ENCODE measurements around the gene CASZ1. TPM values are rescaled to one million over a fixed set of nuclear protein-coding genes. Genes with fewer than 3 reads are reported as not detected.

Gene CASZ1
- polyA plus RNA-seq, 3 donors: 0.30 to 3.7 (median 0.50) TPM

- no peaks in the 10 kb centered on the region for H3K9me3 Mint-ChIP-seq
- H3K4me2 ChIP-seq (replicated peaks; ENCODE audit: extremely low read depth, low read length, poor library complexity, severe bottlenecking): no peak overlapping the region
- no peaks in the 10 kb centered on the region for H3K9me3 ChIP-seq (replicated peaks in 1 of 2; ENCODE audit: control insufficient read depth in 1 of 2, insufficient read depth in 1 of 2, low read length in 2 of 2)
- no peaks in the 10 kb centered on the region for H3K4me1 Mint-ChIP-seq
- no peaks in the 10 kb centered on the region for H3K79me2 ChIP-seq (ENCODE audit: insufficient read depth, low read length)
- H3K27me3 Mint-ChIP-seq (ENCODE audit: low read depth in 3 of 3): peaks cover 0 to 4% (median 2%) of the 10 kb centered on the region in 3 donors
- intact Hi-C loops (cut with micrococcal nuclease): no loop called here
- H3K4me3 Mint-ChIP-seq: no peak overlapping the region
- H3K27me3 ChIP-seq (ENCODE audit: control insufficient read depth in 2 of 2, insufficient read depth in 2 of 2, low read length in 2 of 2): no peaks in the 10 kb centered on the region
- H3K4me1 ChIP-seq (ENCODE audit: control insufficient read depth in 1 of 2, insufficient read depth in 2 of 2, low read length in 2 of 2): no peaks in the 10 kb centered on the region
- WGBS (ENCODE audit: insufficient coverage): 96% methylated on average over 14 of the region's 17 CpGs
- no peaks in the 10 kb centered on the region for H3K36me3 ChIP-seq (replicated peaks in 1 of 2; ENCODE audit: control insufficient read depth in 1 of 2, insufficient read depth in 2 of 2, low read length in 2 of 2)
- H4K20me1 ChIP-seq (ENCODE audit: insufficient read depth, low read length): no peaks in the 10 kb centered on the region
- TF ChIP-seq, protein P1, sequence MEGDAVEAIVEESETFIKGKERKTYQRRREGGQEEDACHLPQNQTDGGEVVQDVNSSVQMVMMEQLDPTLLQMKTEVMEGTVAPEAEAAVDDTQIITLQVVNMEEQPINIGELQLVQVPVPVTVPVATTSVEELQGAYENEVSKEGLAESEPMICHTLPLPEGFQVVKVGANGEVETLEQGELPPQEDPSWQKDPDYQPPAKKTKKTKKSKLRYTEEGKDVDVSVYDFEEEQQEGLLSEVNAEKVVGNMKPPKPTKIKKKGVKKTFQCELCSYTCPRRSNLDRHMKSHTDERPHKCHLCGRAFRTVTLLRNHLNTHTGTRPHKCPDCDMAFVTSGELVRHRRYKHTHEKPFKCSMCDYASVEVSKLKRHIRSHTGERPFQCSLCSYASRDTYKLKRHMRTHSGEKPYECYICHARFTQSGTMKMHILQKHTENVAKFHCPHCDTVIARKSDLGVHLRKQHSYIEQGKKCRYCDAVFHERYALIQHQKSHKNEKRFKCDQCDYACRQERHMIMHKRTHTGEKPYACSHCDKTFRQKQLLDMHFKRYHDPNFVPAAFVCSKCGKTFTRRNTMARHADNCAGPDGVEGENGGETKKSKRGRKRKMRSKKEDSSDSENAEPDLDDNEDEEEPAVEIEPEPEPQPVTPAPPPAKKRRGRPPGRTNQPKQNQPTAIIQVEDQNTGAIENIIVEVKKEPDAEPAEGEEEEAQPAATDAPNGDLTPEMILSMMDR (IDR thresholded peaks at IDR 0.05): no peak
- no peaks in the 10 kb centered on the region for H3K36me3 Mint-ChIP-seq
- no peak overlapping the region for H3K9ac ChIP-seq (ENCODE audit: insufficient read depth, low read length, poor library complexity, severe bottlenecking)
- no peak overlapping the region for H2AFZ ChIP-seq (ENCODE audit: insufficient read depth, low read depth, low read length, poor library complexity, severe bottlenecking)
- H3K4me3 ChIP-seq (replicated peaks in 1 of 3; ENCODE audit: low read depth in 2 of 3, low read length in 3 of 3): no peak overlapping the region
- no peak for DNase-seq
- H3K27ac ChIP-seq (ENCODE audit: low read depth in 1 of 2, low read length in 2 of 2): no peak overlapping the region
- no peak overlapping the region for H3K27ac Mint-ChIP-seq
Observed at GRCh38 chr1:10726355-10726754, 70.1 kb downstream of the CASZ1 start.

- no peaks in the 10 kb centered on the region for H3K4me1 Mint-ChIP-seq
- TF ChIP-seq, protein P1 (IDR thresholded peaks at IDR 0.05): no peak
- 95% methylated on average over 20 of the region's 21 CpGs for WGBS (ENCODE audit: insufficient coverage)
Observed at GRCh38 chr1:10724948-10725847, 71.2 kb downstream of the CASZ1 start.

More at GRCh38 chr1:10724948-10725847, 71.2 kb downstream of the CASZ1 start:
- Mint-ChIP-seq H3K4me3 (no peak overlapping the region), H3K36me3 (no peaks in the 10 kb centered on the region), H3K9me3 (no peaks in the 10 kb centered on the region), H3K27ac (no peak overlapping the region), H3K27me3 (ENCODE audit: low read depth in 3 of 3) (peaks cover 0 to 4% (median 2%) of the 10 kb centered on the region in 3 donors)
- H3K27me3 ChIP-seq (ENCODE audit: control insufficient read depth in 2 of 2, insufficient read depth in 2 of 2, low read length in 2 of 2): no peaks in the 10 kb centered on the region
- H2AFZ ChIP-seq (ENCODE audit: insufficient read depth, low read depth, low read length, poor library complexity, severe bottlenecking): no peak overlapping the region
- H3K9me3 ChIP-seq (replicated peaks in 1 of 2; ENCODE audit: control insufficient read depth in 1 of 2, insufficient read depth in 1 of 2, low read length in 2 of 2): no peaks in the 10 kb centered on the region
- H3K27ac ChIP-seq (ENCODE audit: low read depth in 1 of 2, low read length in 2 of 2): no peak overlapping the region
- no peaks in the 10 kb centered on the region for H3K36me3 ChIP-seq (replicated peaks in 1 of 2; ENCODE audit: control insufficient read depth in 1 of 2, insufficient read depth in 2 of 2, low read length in 2 of 2)
- H3K9ac ChIP-seq (ENCODE audit: insufficient read depth, low read length, poor library complexity, severe bottlenecking): no peak overlapping the region
- no peak for DNase-seq
- H3K4me3 ChIP-seq (replicated peaks in 1 of 3; ENCODE audit: low read depth in 2 of 3, low read length in 3 of 3): no peak overlapping the region
- no peaks in the 10 kb centered on the region for H3K4me1 ChIP-seq (ENCODE audit: control insufficient read depth in 1 of 2, insufficient read depth in 2 of 2, low read length in 2 of 2)
- intact Hi-C loops (cut with micrococcal nuclease): no loop called here
- H3K79me2 ChIP-seq (ENCODE audit: insufficient read depth, low read length): no peaks in the 10 kb centered on the region
- H3K4me2 ChIP-seq (replicated peaks; ENCODE audit: extremely low read depth, low read length, poor library complexity, severe bottlenecking): no peak overlapping the region
- no peaks in the 10 kb centered on the region for H4K20me1 ChIP-seq (ENCODE audit: insufficient read depth, low read length)

Measured in CD14-positive monocyte (primary cell).